PFSK-1 (cell line): ENCODE results near the gene CCDC134.

ENCODE experiments used
- POLR2AphosphoS5 ChIP-seq: IDR thresholded peaks from 2 replicates; pipeline ENCODE4 v1.6.1; 2012; ENCODE audit warnings: low read depth, mild to moderate bottlenecking, control low read depth, low read length, moderate library complexity
- SIN3A ChIP-seq: IDR thresholded peaks from 2 replicates; pipeline ENCODE4 v1.6.1; 2012; ENCODE audit warnings: mild to moderate bottlenecking, low read length, moderate library complexity, borderline replicate concordance; ENCODE audit not compliant: insufficient read depth
- TAF1 ChIP-seq: IDR thresholded peaks from 2 replicates; pipeline ENCODE4 v1.6.1; 2012; ENCODE audit warnings: low read length, control low read depth, borderline replicate concordance; ENCODE audit not compliant: insufficient read depth
- TF ChIP-seq, protein P1 (sequence below), 2 experiments: IDR thresholded peaks; 2 replicates each; pipeline versions ENCODE4 v1.6.1 to v1.8.0; 2011 to 2012; ENCODE audit warnings: low read depth in 2 of 2, low read length in 2 of 2, control low read depth in 1 of 2, inconsistent platforms in 1 of 2, mild to moderate bottlenecking in 1 of 2, moderate library complexity in 1 of 2; ENCODE audit not compliant: insufficient read depth in 1 of 2

- TF ChIP-seq SIN3A: no peak
- TF ChIP-seq, protein P1, sequence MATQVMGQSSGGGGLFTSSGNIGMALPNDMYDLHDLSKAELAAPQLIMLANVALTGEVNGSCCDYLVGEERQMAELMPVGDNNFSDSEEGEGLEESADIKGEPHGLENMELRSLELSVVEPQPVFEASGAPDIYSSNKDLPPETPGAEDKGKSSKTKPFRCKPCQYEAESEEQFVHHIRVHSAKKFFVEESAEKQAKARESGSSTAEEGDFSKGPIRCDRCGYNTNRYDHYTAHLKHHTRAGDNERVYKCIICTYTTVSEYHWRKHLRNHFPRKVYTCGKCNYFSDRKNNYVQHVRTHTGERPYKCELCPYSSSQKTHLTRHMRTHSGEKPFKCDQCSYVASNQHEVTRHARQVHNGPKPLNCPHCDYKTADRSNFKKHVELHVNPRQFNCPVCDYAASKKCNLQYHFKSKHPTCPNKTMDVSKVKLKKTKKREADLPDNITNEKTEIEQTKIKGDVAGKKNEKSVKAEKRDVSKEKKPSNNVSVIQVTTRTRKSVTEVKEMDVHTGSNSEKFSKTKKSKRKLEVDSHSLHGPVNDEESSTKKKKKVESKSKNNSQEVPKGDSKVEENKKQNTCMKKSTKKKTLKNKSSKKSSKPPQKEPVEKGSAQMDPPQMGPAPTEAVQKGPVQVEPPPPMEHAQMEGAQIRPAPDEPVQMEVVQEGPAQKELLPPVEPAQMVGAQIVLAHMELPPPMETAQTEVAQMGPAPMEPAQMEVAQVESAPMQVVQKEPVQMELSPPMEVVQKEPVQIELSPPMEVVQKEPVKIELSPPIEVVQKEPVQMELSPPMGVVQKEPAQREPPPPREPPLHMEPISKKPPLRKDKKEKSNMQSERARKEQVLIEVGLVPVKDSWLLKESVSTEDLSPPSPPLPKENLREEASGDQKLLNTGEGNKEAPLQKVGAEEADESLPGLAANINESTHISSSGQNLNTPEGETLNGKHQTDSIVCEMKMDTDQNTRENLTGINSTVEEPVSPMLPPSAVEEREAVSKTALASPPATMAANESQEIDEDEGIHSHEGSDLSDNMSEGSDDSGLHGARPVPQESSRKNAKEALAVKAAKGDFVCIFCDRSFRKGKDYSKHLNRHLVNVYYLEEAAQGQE (IDR thresholded peaks at IDR 0.05; ENCODE audit: insufficient read depth in 1 of 2, low read depth in 2 of 2, low read length in 2 of 2): no peak
- no peak for TF ChIP-seq TAF1
- no peak for TF ChIP-seq POLR2AphosphoS5
Observed at GRCh38 chr22:41752011-41752970, 48.2 kb upstream of the CCDC134 start.
